Heart left ventricle (tissue), 13 donors: ENCODE measurements around the gene TMC6.

Experiments
- CTCF ChIP-seq, 12 donors: fragments of 200-600 bp; sonication (generic) in 4 of 12; IDR thresholded peaks; one replicate each; pipeline versions ENCODE4 v1.5.0 to v1.8.0; 2018 to 2022; ENCODE audit warnings: antibody characterized with exemption in 12 of 12, mild to moderate bottlenecking in 5 of 12
- POLR2A ChIP-seq, 2 donors: fragments of 450-650 bp; IDR thresholded peaks; one replicate each; pipeline ENCODE4 v1.6.1; 2017; ENCODE audit warnings: antibody characterized with exemption in 2 of 2, mild to moderate bottlenecking in 2 of 2, moderate library complexity in 2 of 2
- donor health status: ischemic (EF 13 %, LVEDD 7.1; RV severe dilation, severe dysfunction).
- donor health status: DM: no; HTN: yes; CAD: no.
- donor health status: DM: no; HTN: no; CAD: no.
- donor health status: ischemic (EF 25% LVEDD 6.9; RV normal size, moderate dysfunction).
- donor health status: ischemic (EF 25% LVEDD 5.7; RV mildly dilated, moderate dysfunction).
- donor health status: ischemic (EF 35%, LVEDD 5.7; RV mildly dilated, moderate dysfunction).
- donor health status: nonischemic (EF 11% LVEDD 7.7; RV severe dilation, severe dysfunction).
- donor health status: DM: yes; HTN: yes; CAD: no.
- donor health status: PGD.
- donor health status: ischemic (EF 29% LVEDD 5.4; RV normal size, mild dysfunction).
- donor health status: nonischemic (EF 23%, LVEDD 6.1; RV moderate dilation, normal function).

DNA sequence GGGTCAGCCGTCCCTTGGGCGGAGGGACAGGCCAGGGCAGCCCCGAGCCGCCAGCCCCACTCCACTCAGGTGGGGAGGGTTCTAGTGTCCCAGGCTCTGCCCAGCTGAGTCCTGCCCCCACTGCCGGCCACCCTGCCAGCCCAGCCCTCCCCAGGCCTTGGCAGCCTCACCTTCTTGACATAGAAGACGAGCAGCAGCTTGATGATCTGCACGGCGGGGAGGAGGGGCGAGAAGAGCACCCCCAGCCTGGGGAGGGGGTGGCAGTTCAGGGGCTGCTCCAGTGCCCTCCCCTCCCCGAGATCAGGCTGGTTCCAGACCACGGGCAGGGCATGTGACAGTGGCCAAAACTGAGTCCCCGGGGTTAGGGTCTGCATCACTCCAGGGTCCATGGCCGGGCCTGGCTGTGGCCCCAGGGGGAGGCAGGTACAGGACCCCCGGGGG, 9.7 kb downstream of the TMC6 start:
- TF ChIP-seq CTCF (IDR thresholded peaks at IDR 0.05), result no peak
- TF ChIP-seq POLR2A (IDR thresholded peaks at IDR 0.05), result no peak
